Hematopoietic multipotent progenitor cell treated with erythropoietin and hydrocortisone succinate and interleukin-3 and kit ligand, for 17 days (in vitro differentiated cells): Measurements from ENCODE around the gene MAML3.
A peak's percentile ranks its signal among the peaks of the same experiment; 100 is the strongest.

Source experiments
- DNase-seq: peaks from one replicate; pipeline ENCODE4 v3.0.0-alpha.2; 2015; ENCODE audit warnings: low spot score

Gene MAML3

GRCh38 chr4:140156529-140157171, 2.7 kb upstream of the MAML3 start:
- DNase-seq, result no peak

- DNase-seq, result no peak
Measured at GRCh38 chr4:140154572-140154891, 548 bp upstream of the MAML3 start.

GRCh38 chr4:140153419-140153717, 616 bp downstream of the MAML3 start:
- no peak for DNase-seq

- peak; percentile 32 for DNase-seq
Measured at GRCh38 chr4:140152751-140153418, 1.1 kb downstream of the MAML3 start.

- peak; percentile 45 for DNase-seq
Measured at GRCh38 chr4:140152013-140152703, 1.8 kb downstream of the MAML3 start.

- DNase-seq, result peak; percentile 32
Measured at GRCh38 chr4:140151699-140152012, 2.3 kb downstream of the MAML3 start.

GRCh38 chr4:140150886-140151698, 2.9 kb downstream of the MAML3 start:
- peak; percentile 22 for DNase-seq

- no peak for DNase-seq
Measured at GRCh38 chr4:140150636-140150885, 3.4 kb downstream of the MAML3 start.

GRCh38 chr4:140149846-140150635, 3.9 kb downstream of the MAML3 start:
- DNase-seq, result peak; percentile 17

GRCh38 chr4:140144050-140144449, 9.9 kb downstream of the MAML3 start:
- no peak for DNase-seq

GRCh38 chr4:140141210-140141835, 12.7 kb downstream of the MAML3 start:
- no peak for DNase-seq

- no peak for DNase-seq
Measured at GRCh38 chr4:140140566-140140965, 13.4 kb downstream of the MAML3 start.

- DNase-seq, result no peak
Measured at GRCh38 chr4:140138428-140138827, 15.6 kb downstream of the MAML3 start.

- DNase-seq, result no peak
Measured at GRCh38 chr4:140137671-140138070, 16.3 kb downstream of the MAML3 start.

- no peak for DNase-seq
Measured at GRCh38 chr4:140136509-140136908, 17.5 kb downstream of the MAML3 start.

- DNase-seq, result no peak
Measured at GRCh38 chr4:140135529-140136088, 18.4 kb downstream of the MAML3 start.

GRCh38 chr4:140134746-140135425, 19.1 kb downstream of the MAML3 start:
- DNase-seq, result no peak

- DNase-seq, result no peak
Measured at GRCh38 chr4:140133576-140133975, 20.4 kb downstream of the MAML3 start.

- no peak for DNase-seq
Measured at GRCh38 chr4:140131675-140132229, 22.2 kb downstream of the MAML3 start.

- no peak for DNase-seq
Measured at GRCh38 chr4:140130677-140131076, 23.3 kb downstream of the MAML3 start.

- DNase-seq, result no peak
Measured at GRCh38 chr4:140127422-140127821, 26.6 kb downstream of the MAML3 start.
